ENCODE results near the gene GALNT7. TPM values are rescaled to one million over a fixed set of nuclear protein-coding genes. Genes with fewer than 3 reads are reported as not detected.

Gene GALNT7
- polyA plus RNA-seq, 1 of the 3 experiments (the other 2 are of a cell fraction), result 14.8 TPM

GRCh38 chr4:173213296-173213695 is 44.7 kb downstream of the GALNT7 start (continued):
- no peak for TF ChIP-seq EZH2phosphoT487 (IDR thresholded peaks at IDR 0.05; ENCODE audit: borderline replicate concordance, low read depth)
- TF ChIP-seq SMC3 (IDR thresholded peaks at IDR 0.05; ENCODE audit: low read depth, low read length), result no peak
- TF ChIP-seq USF1 (IDR thresholded peaks at IDR 0.05; ENCODE audit: borderline replicate concordance, low read depth), result no peak
- TF ChIP-seq FOSL2 (IDR thresholded peaks at IDR 0.05; ENCODE audit: borderline replicate concordance, low read depth), result no peak
- no peak for TF ChIP-seq RXRA (IDR thresholded peaks at IDR 0.05; ENCODE audit: borderline replicate concordance, low read depth)
- TF ChIP-seq TAF1 (IDR thresholded peaks at IDR 0.05; ENCODE audit: borderline replicate concordance, low read depth, low read length), result no peak
- no peak for TF ChIP-seq SIN3A (IDR thresholded peaks at IDR 0.05; ENCODE audit: borderline replicate concordance, low read depth, low read length)
- TF ChIP-seq NRF1 (IDR thresholded peaks at IDR 0.05; ENCODE audit: low read depth, low read length), result no peak
- TF ChIP-seq POLR2AphosphoS5 (IDR thresholded peaks at IDR 0.05; ENCODE audit: low read depth, low read length), result no peak
- TF ChIP-seq CTCF (IDR thresholded peaks at IDR 0.05), result no peak
- TF ChIP-seq YY1 (IDR thresholded peaks at IDR 0.05; ENCODE audit: low read depth), result no peak
- TF ChIP-seq TCF12 (IDR thresholded peaks at IDR 0.05), result no peak

- peaks cover 6 to 65% of the 10 kb centered on the region in 2 experiments for H3K4me1 ChIP-seq (ENCODE audit: control insufficient read depth in 1 of 2, insufficient read depth in 2 of 2, low read depth in 1 of 2, low read length in 1 of 2)
- H3K36me3 ChIP-seq (replicated peaks in 1 of 2; ENCODE audit: control insufficient read depth in 1 of 2, insufficient read depth in 2 of 2, low read length in 1 of 2), result no peaks in the 10 kb centered on the region
- no peaks in the 10 kb centered on the region for H3K9me2 ChIP-seq
- H3F3A ChIP-seq (replicated peaks; ENCODE audit: insufficient read depth), result peaks cover 43% of the 10 kb centered on the region
- no peak for TF ChIP-seq RXRA (IDR thresholded peaks at IDR 0.05; ENCODE audit: borderline replicate concordance, low read depth)
- H3K79me2 ChIP-seq (ENCODE audit: insufficient read depth), result peaks cover 19% of the 10 kb centered on the region
- no peak for DNase-seq
- no peak overlapping the region for H3K4me3 ChIP-seq (ENCODE audit: low read depth in 2 of 2, low read length in 1 of 2)
- H3K27ac ChIP-seq (ENCODE audit: low read depth in 2 of 2, low read length in 1 of 2), result 0 out of 4 replicates have a peak overlapping the region, but pooled peaks of 1 of the 2 experiments have one; percentile 8
- ChIA-PET CTCF (no interaction called here), POLR2A (no interaction called here)
- no peak overlapping the region for H3K9ac ChIP-seq
- H3K9me3 ChIP-seq, result no peaks in the 10 kb centered on the region
- H2AFZ ChIP-seq (ENCODE audit: low read depth), result no peak overlapping the region
- H3K27me3 ChIP-seq (ENCODE audit: insufficient read depth), result no peaks in the 10 kb centered on the region
- no peaks in the 10 kb centered on the region; the same call in 1 of the 2 replicates for H4K20me1 ChIP-seq (ENCODE audit: insufficient read depth)
- no peak overlapping the region for H3K4me2 ChIP-seq
- 100% methylated on average over 1 of the region's 1 CpG for WGBS (ENCODE audit: low lambda C conversion rate)
Measured at GRCh38 chr4:173214231-173214630, 45.6 kb downstream of the GALNT7 start.

GRCh38 chr4:173214661-173215060 is 46.0 kb downstream of the GALNT7 start:
- no peaks in the 10 kb centered on the region; the same call in 1 of the 2 replicates for H4K20me1 ChIP-seq (ENCODE audit: insufficient read depth)
- ChIA-PET CTCF (no interaction called here), POLR2A (no interaction called here)
- H3K4me2 ChIP-seq, result no peak overlapping the region
- 34% methylated on average over 2 of the region's 2 CpGs for WGBS (ENCODE audit: low lambda C conversion rate)
- H3F3A ChIP-seq (replicated peaks; ENCODE audit: insufficient read depth), result peaks cover 39% of the 10 kb centered on the region
- TF ChIP-seq MAX (IDR thresholded peaks at IDR 0.05; ENCODE audit: low read depth), result no peak
- no peak for TF ChIP-seq PBX3 (IDR thresholded peaks at IDR 0.05)
- TF ChIP-seq NFIC (IDR thresholded peaks at IDR 0.05; ENCODE audit: borderline replicate concordance), result peak; percentile 76
- no peak for TF ChIP-seq TAF1 (IDR thresholded peaks at IDR 0.05; ENCODE audit: borderline replicate concordance, low read depth, low read length)
- TF ChIP-seq ELF1 (IDR thresholded peaks at IDR 0.05), result no peak
- H3K4me3 ChIP-seq (ENCODE audit: low read depth in 2 of 2, low read length in 1 of 2), result no peak overlapping the region
- no peaks in the 10 kb centered on the region for H3K27me3 ChIP-seq (ENCODE audit: insufficient read depth)
- no peak overlapping the region for H3K9ac ChIP-seq
- no peaks in the 10 kb centered on the region for H3K9me3 ChIP-seq
- peaks cover 6 to 62% of the 10 kb centered on the region in 2 experiments; a peak in 3 of 4 replicates for H3K4me1 ChIP-seq (ENCODE audit: control insufficient read depth in 1 of 2, insufficient read depth in 2 of 2, low read depth in 1 of 2, low read length in 1 of 2)
- H3K79me2 ChIP-seq (ENCODE audit: insufficient read depth), result peaks cover 19% of the 10 kb centered on the region
- no peak overlapping the region for H2AFZ ChIP-seq (ENCODE audit: low read depth)
- no peaks in the 10 kb centered on the region for H3K9me2 ChIP-seq
- H3K27ac ChIP-seq (ENCODE audit: low read depth in 2 of 2, low read length in 1 of 2), result 0 out of 4 replicates have a peak overlapping the region, but pooled peaks of 1 of the 2 experiments have one; percentile 8
- H3K36me3 ChIP-seq (replicated peaks in 1 of 2; ENCODE audit: control insufficient read depth in 1 of 2, insufficient read depth in 2 of 2, low read length in 1 of 2), result peaks cover 0 to 3% of the 10 kb centered on the region in 2 experiments
- no peak for DNase-seq
